HG03175 (cell line): ENCODE results near the gene CYP3A5.
"Not testable (repeated sequence)": the region's sequence is repeated elsewhere in the genome, so short reads cannot be mapped to it uniquely, and the experiment has no call there.

ENCODE experiments used
- ATAC-seq: cut with Tn5 transposase; IDR thresholded peaks from one replicate; pipeline ENCODE4 v1.9.1; 2021; ENCODE audit warnings: mild to moderate bottlenecking, moderate library complexity; ENCODE audit not compliant: unreplicated experiment

The CYP3A5 gene

GRCh38 chr7:99679400-99680191 is at the start of gene CYP3A5:
TSS of gene CYP3A5 (minus strand) at chr7:99679996. CDS start at chr7:99679896, 100 bp downstream.
- ATAC-seq, result no peak

GRCh38 chr7:99728615-99729014 is 48.8 kb upstream of the CYP3A5 start:
- no peak for ATAC-seq

- ATAC-seq, result not testable (repeated sequence)
Measured at GRCh38 chr7:99723201-99723600, 43.4 kb upstream of the CYP3A5 start.

- ATAC-seq, result no peak
Measured at GRCh38 chr7:99720800-99721595, 41.2 kb upstream of the CYP3A5 start.

GRCh38 chr7:99719996-99720769 is 40.4 kb upstream of the CYP3A5 start:
- no peak for ATAC-seq

- ATAC-seq, result no peak
Measured at GRCh38 chr7:99713995-99714570, 34.3 kb upstream of the CYP3A5 start.

- ATAC-seq, result no peak
Measured at GRCh38 chr7:99709838-99710578, 30.2 kb upstream of the CYP3A5 start.

- no peak for ATAC-seq
Measured at GRCh38 chr7:99709260-99709659, 29.5 kb upstream of the CYP3A5 start.

GRCh38 chr7:99707096-99707495 is 27.3 kb upstream of the CYP3A5 start:
- ATAC-seq, result no peak

- no peak for ATAC-seq
Measured at GRCh38 chr7:99699946-99700345, 20.1 kb upstream of the CYP3A5 start.

GRCh38 chr7:99698867-99699730 is 19.3 kb upstream of the CYP3A5 start:
- ATAC-seq, result not testable (repeated sequence)

- ATAC-seq, result no peak
Measured at GRCh38 chr7:99694912-99695304, 15.1 kb upstream of the CYP3A5 start.

GRCh38 chr7:99694201-99694911 is 14.6 kb upstream of the CYP3A5 start:
- no peak for ATAC-seq

GRCh38 chr7:99693427-99694200 is 13.8 kb upstream of the CYP3A5 start:
- ATAC-seq, result no peak

- ATAC-seq, result no peak
Measured at GRCh38 chr7:99693100-99693426, 13.3 kb upstream of the CYP3A5 start.

GRCh38 chr7:99692563-99692962 is 12.8 kb upstream of the CYP3A5 start:
- not testable (repeated sequence) for ATAC-seq

- not testable (repeated sequence) for ATAC-seq
Measured at GRCh38 chr7:99691658-99692057, 11.9 kb upstream of the CYP3A5 start.

GRCh38 chr7:99690918-99691317 is 11.1 kb upstream of the CYP3A5 start:
- not testable (repeated sequence) for ATAC-seq
